Fibroblast of lung (primary cell): ENCODE data around the gene VAMP1. TPM values are rescaled to one million over a fixed set of nuclear protein-coding genes. Genes with fewer than 3 reads are reported as not detected.
"Not testable (repeated sequence)": the region's sequence is repeated elsewhere in the genome, so short reads cannot be mapped to it uniquely, and the experiment has no call there.

Source experiments
- DNase-seq, 2 donors: peaks; one replicate each; pipeline versions ENCODE4 v3.0.0 to v3.0.0-alpha.2; 2010; ENCODE audit warnings: low read depth in 2 of 2
- H2AFZ ChIP-seq: 2 replicates; pipeline ENCODE4 v1.5.1; 2012; ENCODE audit warnings: low read length, control low read depth, inconsistent platforms
- H3K27ac ChIP-seq: 2 replicates; pipeline ENCODE4 v1.5.1; 2011; ENCODE audit warnings: low read length, control low read depth; ENCODE audit not compliant: insufficient read depth
- H3K27me3 ChIP-seq: 2 replicates; pipeline ENCODE4 v1.5.1; 2011; ENCODE audit warnings: mild to moderate bottlenecking, low read length; ENCODE audit not compliant: control insufficient read depth, insufficient read depth
- H3K36me3 ChIP-seq: 2 replicates; pipeline ENCODE4 v1.5.1; 2011; ENCODE audit warnings: low read length; ENCODE audit not compliant: control insufficient read depth, insufficient read depth
- H3K4me1 ChIP-seq: 2 replicates; pipeline ENCODE4 v1.5.1; 2011; ENCODE audit warnings: low read length; ENCODE audit not compliant: control insufficient read depth, insufficient read depth; ENCODE audit errors: extremely low read depth
- H3K4me2 ChIP-seq: 2 replicates; pipeline ENCODE4 v1.5.1; 2011; ENCODE audit warnings: low read length, control low read depth; ENCODE audit not compliant: insufficient read depth; ENCODE audit errors: extremely low read depth
- H3K4me3 ChIP-seq, 4 experiments: fragments of 200-600 bp in 1 of 4; sonication (generic) in 1 of 4; replicated peaks in 1 of 4; 2 replicates each; pipeline ENCODE4 v1.5.1; 2011 to 2016; ENCODE audit warnings: low read length in 4 of 4, low read depth in 3 of 4, mild to moderate bottlenecking in 3 of 4, control low read depth in 2 of 4, inconsistent platforms in 1 of 4, mixed read lengths in 1 of 4; ENCODE audit not compliant: insufficient read depth in 1 of 4; ENCODE audit errors: control extremely low read depth in 1 of 4
- H3K79me2 ChIP-seq: 2 replicates; pipeline ENCODE4 v1.5.1; 2012; ENCODE audit warnings: mild to moderate bottlenecking, low read length, inconsistent platforms; ENCODE audit not compliant: control insufficient read depth, insufficient read depth
- H3K9ac ChIP-seq: 2 replicates; pipeline ENCODE4 v1.5.1; 2011; ENCODE audit warnings: mild to moderate bottlenecking, low read length, control low read depth; ENCODE audit not compliant: insufficient read depth
- H3K9me3 ChIP-seq: 2 replicates; pipeline ENCODE4 v1.5.1; 2012; ENCODE audit warnings: low read depth, low read length; ENCODE audit not compliant: control insufficient read depth, insufficient read depth
- H4K20me1 ChIP-seq: 2 replicates; pipeline ENCODE4 v1.5.1; 2011; ENCODE audit warnings: low read length; ENCODE audit not compliant: control insufficient read depth, insufficient read depth; ENCODE audit errors: extremely low read depth
- CTCF ChIP-seq, 2 donors: IDR thresholded peaks in 1 of 2; conservative IDR thresholded peaks in 1 of 2; 1 replicate in 1 of 2; 2 replicates in 1 of 2; pipeline ENCODE4 v1.5.1; 2011 to 2012; ENCODE audit warnings: low read length in 2 of 2, control low read depth in 1 of 2, inconsistent platforms in 1 of 2, low read depth in 1 of 2, mild to moderate bottlenecking in 1 of 2
- EZH2 ChIP-seq: IDR thresholded peaks from 2 replicates; pipeline ENCODE4 v1.5.1; 2012; ENCODE audit warnings: low read length, control low read depth, mild to moderate bottlenecking; ENCODE audit errors: missing control alignments
- polyA plus RNA-seq, 2 donors: library from polyadenylated mRNA; depleted of rRNA in 1 of 2; stranded (reverse) in 1 of 2; unstranded in 1 of 2; fragments of >200 nt; gene quantifications; 2 replicates each; pipeline ENCODE4 v1.2.1, GENCODE V29; 2011 to 2012; ENCODE audit warnings: missing spikeins in 1 of 2
- total RNA-seq: library from RNA; depleted of rRNA; stranded (reverse); fragments of >200 nt; gene quantifications from 2 replicates; pipeline ENCODE4 v1.2.1, GENCODE V29; 2014

Gene VAMP1
- total and polyA plus RNA-seq, 2 donors (not counting 1 experiment from before 2014, with no cell fraction given) = 14.9 to 20.3 TPM

DNA sequence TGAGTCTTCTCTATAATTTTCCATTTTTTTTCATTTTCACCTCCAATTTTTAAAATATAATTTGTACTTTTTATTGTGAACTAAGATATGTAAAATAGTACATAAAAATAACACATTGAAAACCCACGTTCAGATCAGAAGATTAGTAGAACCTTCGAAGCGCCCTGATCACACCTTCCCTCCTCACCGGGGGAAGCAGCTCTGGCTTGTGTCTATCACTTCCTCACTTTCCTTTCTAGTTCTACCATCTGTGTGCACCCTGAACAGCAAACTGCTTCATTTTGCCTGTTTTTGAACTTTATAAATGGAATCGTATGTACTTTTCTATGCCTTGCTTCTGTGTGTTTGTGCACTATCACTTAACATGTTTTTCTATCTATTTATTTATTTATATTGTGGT is 37.5 kb downstream of the VAMP1 start:
- H4K20me1 ChIP-seq = no peaks in the 10 kb centered on the region
- no peak for DNase-seq
- H3K9ac ChIP-seq = no peak overlapping the region
- no peaks in the 10 kb centered on the region for H3K36me3 ChIP-seq
- H3K27me3 ChIP-seq = no peaks in the 10 kb centered on the region
- no peaks in the 10 kb centered on the region for H3K9me3 ChIP-seq
- no peak overlapping the region for H3K27ac ChIP-seq
- H3K4me3 ChIP-seq = no peak overlapping the region
- no peaks in the 10 kb centered on the region for H3K79me2 ChIP-seq
- TF ChIP-seq EZH2 = no peak
- no peak for TF ChIP-seq CTCF (conservative IDR thresholded peaks at IDR 0.05 in 1 of 2, IDR thresholded peaks at IDR 0.05 in 1 of 2; ENCODE audit: low read depth in 1 of 2, low read length in 2 of 2)
- no peak overlapping the region for H2AFZ ChIP-seq
- peaks cover 13% of the 10 kb centered on the region for H3K4me1 ChIP-seq
- no peak overlapping the region for H3K4me2 ChIP-seq

DNA sequence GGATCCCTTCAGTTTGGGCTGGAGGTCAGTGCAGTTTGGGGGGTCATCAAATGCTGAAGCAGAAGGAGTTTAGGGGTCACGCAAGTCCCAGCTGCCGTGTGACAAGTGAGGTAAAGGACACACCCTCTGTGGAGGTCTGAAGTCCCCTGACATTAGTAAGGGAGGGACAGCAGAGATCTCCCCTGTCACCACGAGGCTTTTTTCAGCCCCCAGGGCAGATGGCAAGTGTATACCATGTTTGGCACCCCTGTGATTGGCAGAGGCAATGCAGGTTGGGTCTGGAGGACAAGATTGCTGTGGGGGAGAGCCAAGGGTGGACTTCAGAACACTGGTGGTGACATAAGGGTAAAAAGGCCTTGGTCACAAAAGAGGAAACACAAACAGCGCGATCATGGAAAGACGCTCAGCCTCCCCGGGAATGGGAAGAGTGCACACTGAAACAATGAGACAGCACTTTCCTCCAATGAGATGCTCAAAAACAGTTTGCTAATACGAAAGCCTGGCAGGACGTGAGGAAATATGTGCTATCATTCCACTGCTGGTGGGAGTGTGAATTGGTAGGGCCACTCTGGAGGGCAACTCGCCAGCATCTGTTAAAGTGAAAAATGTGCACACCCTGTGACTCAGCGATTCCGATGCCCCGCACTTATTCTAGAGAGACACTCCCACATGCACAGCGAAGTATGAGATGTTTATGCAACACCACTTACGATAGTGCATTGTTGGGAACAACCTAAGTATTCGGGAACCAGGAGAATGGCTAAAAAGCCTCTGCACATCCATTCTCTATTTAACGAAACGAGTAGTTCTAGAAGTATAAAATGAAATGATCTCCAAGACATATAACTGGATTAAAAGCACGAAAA is 40.1 kb downstream of the VAMP1 start:
- Histone ChIP-seq H3K27me3 (no peaks in the 10 kb centered on the region), H2AFZ (peak overlapping the region; percentile 74), H3K27ac (peak overlapping the region; percentile 96), H3K9ac (peak overlapping the region; percentile 58), H3K4me2 (peak overlapping the region; percentile 80), H3K4me3 (peak overlapping the region; percentile 10 to 38 (median 23)), H3K36me3 (no peaks in the 10 kb centered on the region), H3K79me2 (no peaks in the 10 kb centered on the region), H3K9me3 (no peaks in the 10 kb centered on the region), H3K4me1 (peaks cover 13% of the 10 kb centered on the region), H4K20me1 (no peaks in the 10 kb centered on the region)
- TF ChIP-seq EZH2 = no peak
- TF ChIP-seq CTCF (conservative IDR thresholded peaks at IDR 0.05 in 1 of 2, IDR thresholded peaks at IDR 0.05 in 1 of 2; ENCODE audit: low read depth in 1 of 2, low read length in 2 of 2) = no peak
- peak; percentile 96 to 99 for DNase-seq

- Histone ChIP-seq H3K4me3 (no peak overlapping the region), H3K79me2 (no peaks in the 10 kb centered on the region), H3K4me1 (peaks cover 13% of the 10 kb centered on the region), H2AFZ (no peak overlapping the region), H3K4me2 (no peak overlapping the region), H3K27me3 (no peaks in the 10 kb centered on the region), H3K36me3 (no peaks in the 10 kb centered on the region), H4K20me1 (no peaks in the 10 kb centered on the region), H3K9me3 (no peaks in the 10 kb centered on the region), H3K27ac (no peak overlapping the region), H3K9ac (no peak overlapping the region)
- TF ChIP-seq EZH2 (no peak), CTCF (conservative IDR thresholded peaks at IDR 0.05 in 1 of 2, IDR thresholded peaks at IDR 0.05 in 1 of 2; ENCODE audit: low read depth in 1 of 2, low read length in 2 of 2) (no peak)
- no peak for DNase-seq
Measured at GRCh38 chr12:6428326-6428725, 42.2 kb downstream of the VAMP1 start.

GRCh38 chr12:6427796-6428195 is 42.7 kb downstream of the VAMP1 start:
- H3K27me3 ChIP-seq, H3K4me3 ChIP-seq, H2AFZ ChIP-seq, H3K27ac ChIP-seq, H3K9me3 ChIP-seq, H3K79me2 ChIP-seq, H3K36me3 ChIP-seq, H4K20me1 ChIP-seq, H3K4me2 ChIP-seq, DNase-seq, H3K9ac ChIP-seq: not testable (repeated sequence)
- H3K4me1 ChIP-seq = peaks cover 13% of the 10 kb centered on the region
